B cell (primary cell): ENCODE data around the gene CD99L2.

Experiments
- EZH2 ChIP-seq: IDR thresholded peaks from 2 replicates; pipeline ENCODE4 v1.6.1; 2012; ENCODE audit warnings: borderline replicate concordance, low read depth, mild to moderate bottlenecking, moderate library complexity, low read length; ENCODE audit not compliant: insufficient read depth, poor library complexity, severe bottlenecking
- TF ChIP-seq, protein P1 (sequence below): fragments of 200-600 bp; IDR thresholded peaks from one replicate; pipeline ENCODE4 v1.8.0; 2022; ENCODE audit warnings: antibody characterized with exemption, mild to moderate bottlenecking

DNA sequence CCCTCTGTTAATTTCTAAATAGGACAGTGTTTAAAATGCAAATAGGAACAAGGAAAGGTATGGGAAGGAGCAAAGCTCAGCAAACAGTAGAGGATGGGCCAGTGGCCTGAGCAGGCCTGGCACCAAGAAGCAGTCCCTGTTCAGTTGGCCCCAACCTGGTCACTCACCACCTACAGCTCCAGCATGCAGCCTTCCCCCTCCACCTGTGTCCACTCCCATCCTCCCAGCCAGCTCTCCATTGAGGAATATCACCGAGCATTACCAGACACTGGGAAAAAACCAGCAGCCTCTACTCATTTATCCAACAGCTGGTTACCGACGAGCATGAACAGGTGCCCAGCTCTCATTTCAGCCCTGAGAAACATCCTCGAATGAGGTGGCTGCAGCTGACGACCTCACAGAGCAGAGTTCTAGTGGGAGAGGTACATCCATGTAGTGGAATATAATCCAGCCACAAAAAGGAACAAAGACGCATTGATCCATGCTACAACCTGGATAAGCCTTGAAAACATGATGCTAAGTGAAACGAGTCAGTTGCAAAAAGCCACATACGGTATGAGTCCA is 25.6 kb downstream of the CD99L2 start:
- TF ChIP-seq, protein P1, sequence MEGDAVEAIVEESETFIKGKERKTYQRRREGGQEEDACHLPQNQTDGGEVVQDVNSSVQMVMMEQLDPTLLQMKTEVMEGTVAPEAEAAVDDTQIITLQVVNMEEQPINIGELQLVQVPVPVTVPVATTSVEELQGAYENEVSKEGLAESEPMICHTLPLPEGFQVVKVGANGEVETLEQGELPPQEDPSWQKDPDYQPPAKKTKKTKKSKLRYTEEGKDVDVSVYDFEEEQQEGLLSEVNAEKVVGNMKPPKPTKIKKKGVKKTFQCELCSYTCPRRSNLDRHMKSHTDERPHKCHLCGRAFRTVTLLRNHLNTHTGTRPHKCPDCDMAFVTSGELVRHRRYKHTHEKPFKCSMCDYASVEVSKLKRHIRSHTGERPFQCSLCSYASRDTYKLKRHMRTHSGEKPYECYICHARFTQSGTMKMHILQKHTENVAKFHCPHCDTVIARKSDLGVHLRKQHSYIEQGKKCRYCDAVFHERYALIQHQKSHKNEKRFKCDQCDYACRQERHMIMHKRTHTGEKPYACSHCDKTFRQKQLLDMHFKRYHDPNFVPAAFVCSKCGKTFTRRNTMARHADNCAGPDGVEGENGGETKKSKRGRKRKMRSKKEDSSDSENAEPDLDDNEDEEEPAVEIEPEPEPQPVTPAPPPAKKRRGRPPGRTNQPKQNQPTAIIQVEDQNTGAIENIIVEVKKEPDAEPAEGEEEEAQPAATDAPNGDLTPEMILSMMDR: no peak
- TF ChIP-seq EZH2: no peak
